ENCODE measurements around the gene SRRM4. TPM values are rescaled to one million over a fixed set of nuclear protein-coding genes. Genes with fewer than 3 reads are reported as not detected.

The SRRM4 gene
- total RNA-seq, 1 experiment from 2014 or later = not detected

- Histone ChIP-seq H3K27ac (no peak overlapping the region), H3K9me3 (replicated peaks) (no peaks in the 10 kb centered on the region), H3K4me1 (replicated peaks) (no peaks in the 10 kb centered on the region), H3K36me3 (no peaks in the 10 kb centered on the region), H3K4me3 (no peak overlapping the region), H3K27me3 (replicated peaks) (no peaks in the 10 kb centered on the region)
- no peak for DNase-seq (ENCODE audit: low read depth in 1 of 2, low spot score in 2 of 2)
Observed at GRCh38 chr12:119204131-119204530, 222.8 kb downstream of the SRRM4 start.

DNA sequence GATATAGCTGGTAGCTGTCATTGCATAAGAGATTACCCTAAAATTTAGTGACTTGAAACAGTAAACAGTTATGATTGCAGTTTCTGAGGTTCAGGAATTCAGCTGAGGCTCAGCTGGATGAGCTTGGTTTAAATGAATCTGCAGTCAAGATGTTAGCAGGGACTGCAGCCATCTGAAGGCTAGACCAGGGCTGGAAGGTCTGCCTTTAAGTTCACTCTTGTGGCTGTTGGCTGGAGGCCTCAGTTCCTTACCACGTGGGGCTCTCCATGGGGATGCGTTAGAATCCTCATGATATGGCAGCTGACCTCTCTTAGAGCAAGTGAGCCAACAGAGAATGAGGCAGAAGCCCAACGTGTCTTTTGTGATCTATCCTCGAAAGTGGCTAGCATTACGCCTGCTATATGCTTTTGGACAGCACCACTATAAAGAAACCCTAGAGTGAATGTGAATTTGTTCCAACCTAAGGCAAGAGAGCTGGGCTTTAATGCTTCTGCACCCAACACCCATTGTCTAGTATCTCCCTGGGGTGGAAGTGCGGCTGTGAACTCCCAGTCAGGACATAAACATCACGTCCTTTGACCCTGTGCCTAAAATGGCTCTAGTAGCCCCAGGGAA, 223.4 kb downstream of the SRRM4 start:
- no peaks in the 10 kb centered on the region for H3K4me1 ChIP-seq (replicated peaks)
- no peak for DNase-seq (ENCODE audit: low read depth in 1 of 2, low spot score in 2 of 2)
- H3K27ac ChIP-seq = no peak overlapping the region
- H3K4me3 ChIP-seq = no peak overlapping the region
- H3K27me3 ChIP-seq (replicated peaks) = no peaks in the 10 kb centered on the region
- H3K9me3 ChIP-seq (replicated peaks) = no peaks in the 10 kb centered on the region
- H3K36me3 ChIP-seq = no peaks in the 10 kb centered on the region

DNA sequence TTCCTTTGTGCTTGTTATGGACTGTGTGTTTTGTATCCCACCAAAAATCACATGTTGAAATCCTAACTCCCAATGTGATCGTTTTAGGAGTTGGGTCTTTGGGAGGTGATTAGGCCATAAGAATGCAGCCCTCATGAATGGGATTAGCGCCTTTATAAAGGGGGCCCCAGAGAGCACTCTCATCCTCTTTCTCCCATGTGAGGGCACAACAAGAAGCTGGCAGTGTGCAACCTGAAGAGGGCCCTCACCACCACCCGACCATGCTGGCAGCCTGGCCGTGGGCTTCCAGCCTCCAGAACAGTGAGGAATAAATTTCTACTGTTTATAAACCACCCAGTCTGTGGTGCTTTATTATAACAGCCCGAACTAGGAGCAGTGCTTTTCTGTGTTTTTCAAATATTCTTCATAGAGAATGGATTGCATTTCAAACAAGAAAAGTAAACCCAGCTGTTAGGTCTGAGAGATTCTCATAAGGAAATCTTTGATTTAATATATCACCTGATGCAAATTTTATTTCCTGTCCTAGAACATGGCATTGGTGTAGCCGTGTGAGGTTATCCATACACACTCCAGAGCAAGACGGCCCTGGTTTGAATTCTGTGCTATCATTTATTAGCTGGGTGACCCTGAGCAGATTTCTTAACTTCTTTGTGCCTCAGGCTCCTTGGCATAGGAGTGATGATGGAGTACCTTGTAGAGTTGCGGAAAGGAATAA, 225.2 kb downstream of the SRRM4 start:
- Histone ChIP-seq H3K4me1 (replicated peaks) (no peaks in the 10 kb centered on the region), H3K4me3 (no peak overlapping the region), H3K27me3 (replicated peaks) (no peaks in the 10 kb centered on the region), H3K9me3 (replicated peaks) (no peaks in the 10 kb centered on the region), H3K36me3 (no peaks in the 10 kb centered on the region), H3K27ac (no peak overlapping the region)
- DNase-seq (ENCODE audit: low read depth in 1 of 2, low spot score in 2 of 2) = no peak

GRCh38 chr12:119207063-119207560, 225.8 kb downstream of the SRRM4 start:
- Histone ChIP-seq H3K9me3 (replicated peaks) (no peaks in the 10 kb centered on the region), H3K27ac (no peak overlapping the region), H3K4me3 (no peak overlapping the region), H3K4me1 (replicated peaks) (no peaks in the 10 kb centered on the region), H3K27me3 (replicated peaks) (no peaks in the 10 kb centered on the region), H3K36me3 (no peaks in the 10 kb centered on the region)
- no peak for DNase-seq (ENCODE audit: low read depth in 1 of 2, low spot score in 2 of 2)

- no peak overlapping the region for H3K4me3 ChIP-seq
- no peaks in the 10 kb centered on the region for H3K36me3 ChIP-seq
- DNase-seq (ENCODE audit: low read depth in 1 of 2, low spot score in 2 of 2) = no peak
- H3K4me1 ChIP-seq (replicated peaks) = no peaks in the 10 kb centered on the region
- H3K27me3 ChIP-seq (replicated peaks) = no peaks in the 10 kb centered on the region
- no peaks in the 10 kb centered on the region for H3K9me3 ChIP-seq (replicated peaks)
- no peak overlapping the region for H3K27ac ChIP-seq
Observed at GRCh38 chr12:119208626-119209061, 227.3 kb downstream of the SRRM4 start.

DNA sequence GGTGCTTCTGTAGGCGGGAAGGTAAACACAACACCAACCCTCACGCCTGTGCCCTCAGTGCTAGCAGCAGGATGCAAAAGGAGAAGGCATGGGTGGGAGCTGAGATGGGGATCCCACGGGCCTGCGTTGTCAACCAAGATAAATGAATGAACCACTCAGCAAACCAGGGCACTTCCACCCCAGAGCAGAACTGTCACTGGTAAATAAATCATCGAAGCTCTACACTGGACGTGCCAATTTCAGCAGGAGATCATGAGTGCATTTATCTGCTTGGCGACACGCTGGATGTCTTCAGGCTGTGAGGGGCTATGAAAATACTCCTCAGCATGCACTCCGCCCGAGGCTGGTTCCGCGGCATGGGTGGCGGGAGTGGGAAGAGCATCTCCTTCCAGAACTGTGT, 230.5 kb downstream of the SRRM4 start:
- no peaks in the 10 kb centered on the region for H3K4me1 ChIP-seq (replicated peaks)
- no peak overlapping the region for H3K27ac ChIP-seq
- DNase-seq (ENCODE audit: low read depth in 1 of 2, low spot score in 2 of 2) = no peak
- no peaks in the 10 kb centered on the region for H3K36me3 ChIP-seq
- H3K4me3 ChIP-seq = no peak overlapping the region
- H3K9me3 ChIP-seq (replicated peaks) = no peaks in the 10 kb centered on the region
- no peaks in the 10 kb centered on the region; the same call in 1 of the 2 replicates for H3K27me3 ChIP-seq (replicated peaks)

Other genes with a start within 250 kb of the SRRM4 start
- 7.1 and 7.4 TPM in 2 replicates for gene HSPB8, start 197.4 kb downstream of the SRRM4 start, total RNA-seq (2014; rRNA removed; shearing (Covaris generic))